ENCODE data around the gene TMEM156. TPM values are rescaled to one million over a fixed set of nuclear protein-coding genes. Genes with fewer than 3 reads are reported as not detected.

The TMEM156 gene
- total RNA-seq, 3 donors from 2014 or later, result 0.32 to 7.5 (median 1.0) TPM

DNA sequence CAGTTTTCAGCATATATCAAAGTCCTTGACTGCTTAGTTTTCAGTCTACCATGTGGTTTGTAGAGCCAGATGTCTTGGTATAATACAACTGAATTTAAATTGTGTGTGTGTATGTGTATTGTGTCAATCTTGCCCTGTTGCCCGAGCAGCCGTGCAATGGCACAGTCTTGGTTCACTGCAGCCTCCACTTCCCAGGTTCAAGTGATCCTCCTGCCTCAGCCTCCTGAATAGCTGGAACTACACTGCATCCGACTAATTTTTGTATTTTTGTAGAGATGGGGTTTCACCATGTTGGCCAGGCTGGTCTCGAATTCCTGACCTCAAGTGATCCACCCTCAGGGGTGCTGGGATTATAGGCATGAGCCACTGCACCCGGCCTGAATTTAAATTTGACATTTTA is 23.8 kb upstream of the TMEM156 start:
- intact Hi-C loops (cut with DNase I; ENCODE audit: low total_unique reads), result no loop called here
- no peaks in the 10 kb centered on the region for H3K4me1 ChIP-seq

GRCh38 chr4:39054497-39054896 is 22.3 kb upstream of the TMEM156 start:
- no peaks in the 10 kb centered on the region for H3K4me1 ChIP-seq
- no peaks in the 10 kb centered on the region for H3K9me3 ChIP-seq
- TF ChIP-seq POLR2A (IDR thresholded peaks at IDR 0.05), result no peak
- TF ChIP-seq, protein P1, sequence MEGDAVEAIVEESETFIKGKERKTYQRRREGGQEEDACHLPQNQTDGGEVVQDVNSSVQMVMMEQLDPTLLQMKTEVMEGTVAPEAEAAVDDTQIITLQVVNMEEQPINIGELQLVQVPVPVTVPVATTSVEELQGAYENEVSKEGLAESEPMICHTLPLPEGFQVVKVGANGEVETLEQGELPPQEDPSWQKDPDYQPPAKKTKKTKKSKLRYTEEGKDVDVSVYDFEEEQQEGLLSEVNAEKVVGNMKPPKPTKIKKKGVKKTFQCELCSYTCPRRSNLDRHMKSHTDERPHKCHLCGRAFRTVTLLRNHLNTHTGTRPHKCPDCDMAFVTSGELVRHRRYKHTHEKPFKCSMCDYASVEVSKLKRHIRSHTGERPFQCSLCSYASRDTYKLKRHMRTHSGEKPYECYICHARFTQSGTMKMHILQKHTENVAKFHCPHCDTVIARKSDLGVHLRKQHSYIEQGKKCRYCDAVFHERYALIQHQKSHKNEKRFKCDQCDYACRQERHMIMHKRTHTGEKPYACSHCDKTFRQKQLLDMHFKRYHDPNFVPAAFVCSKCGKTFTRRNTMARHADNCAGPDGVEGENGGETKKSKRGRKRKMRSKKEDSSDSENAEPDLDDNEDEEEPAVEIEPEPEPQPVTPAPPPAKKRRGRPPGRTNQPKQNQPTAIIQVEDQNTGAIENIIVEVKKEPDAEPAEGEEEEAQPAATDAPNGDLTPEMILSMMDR (IDR thresholded peaks at IDR 0.05), result no peak
- no peak for TF ChIP-seq POLR2AphosphoS5 (IDR thresholded peaks at IDR 0.05)
- H3K27ac ChIP-seq, result no peak overlapping the region
- no peaks in the 10 kb centered on the region for H3K27me3 ChIP-seq
- H3K36me3 ChIP-seq, result no peaks in the 10 kb centered on the region
- intact Hi-C loops (cut with DNase I; ENCODE audit: low total_unique reads), result no loop called here
- no peak overlapping the region for H3K4me3 ChIP-seq
- DNase-seq (ENCODE audit: low spot score in 2 of 2), result no peak

More for the DNA sequence above, 23.8 kb upstream of the TMEM156 start:
- no peak overlapping the region for H3K4me3 ChIP-seq
- no peaks in the 10 kb centered on the region for H3K36me3 ChIP-seq
- no peaks in the 10 kb centered on the region for H3K27me3 ChIP-seq
- no peaks in the 10 kb centered on the region for H3K9me3 ChIP-seq
- no peak overlapping the region for H3K27ac ChIP-seq
- no peak for DNase-seq (ENCODE audit: low spot score in 2 of 2)
- no peak for TF ChIP-seq POLR2AphosphoS5 (IDR thresholded peaks at IDR 0.05)
- TF ChIP-seq, protein P1 (IDR thresholded peaks at IDR 0.05), result no peak
- TF ChIP-seq POLR2A (IDR thresholded peaks at IDR 0.05), result no peak

- Histone ChIP-seq H3K27me3 (no peaks in the 10 kb centered on the region), H3K27ac (no peak overlapping the region), H3K4me3 (no peak overlapping the region), H3K36me3 (no peaks in the 10 kb centered on the region), H3K9me3 (no peaks in the 10 kb centered on the region), H3K4me1 (no peaks in the 10 kb centered on the region)
- no peak for DNase-seq (ENCODE audit: low spot score in 2 of 2)
- TF ChIP-seq, protein P1 (IDR thresholded peaks at IDR 0.05), result no peak
- TF ChIP-seq POLR2AphosphoS5 (IDR thresholded peaks at IDR 0.05) (no peak), POLR2A (IDR thresholded peaks at IDR 0.05) (no peak)
- intact Hi-C loops (cut with DNase I; ENCODE audit: low total_unique reads), result no loop called here
These were observed 21.8 kb upstream of the TMEM156 start for GRCh38 chr4:39053983-39054382.

- Histone ChIP-seq H3K27me3 (no peaks in the 10 kb centered on the region), H3K9me3 (no peaks in the 10 kb centered on the region), H3K27ac (no peak overlapping the region), H3K36me3 (no peaks in the 10 kb centered on the region), H3K4me3 (no peak overlapping the region), H3K4me1 (no peaks in the 10 kb centered on the region)
- TF ChIP-seq POLR2A (IDR thresholded peaks at IDR 0.05), result no peak
- TF ChIP-seq POLR2AphosphoS5 (IDR thresholded peaks at IDR 0.05), result no peak
- TF ChIP-seq, protein P1 (IDR thresholded peaks at IDR 0.05), result no peak
- intact Hi-C loops (cut with DNase I; ENCODE audit: low total_unique reads), result no loop called here
- no peak for DNase-seq (ENCODE audit: low spot score in 2 of 2)
These were observed 19.3 kb upstream of the TMEM156 start for GRCh38 chr4:39051492-39051891.

DNA sequence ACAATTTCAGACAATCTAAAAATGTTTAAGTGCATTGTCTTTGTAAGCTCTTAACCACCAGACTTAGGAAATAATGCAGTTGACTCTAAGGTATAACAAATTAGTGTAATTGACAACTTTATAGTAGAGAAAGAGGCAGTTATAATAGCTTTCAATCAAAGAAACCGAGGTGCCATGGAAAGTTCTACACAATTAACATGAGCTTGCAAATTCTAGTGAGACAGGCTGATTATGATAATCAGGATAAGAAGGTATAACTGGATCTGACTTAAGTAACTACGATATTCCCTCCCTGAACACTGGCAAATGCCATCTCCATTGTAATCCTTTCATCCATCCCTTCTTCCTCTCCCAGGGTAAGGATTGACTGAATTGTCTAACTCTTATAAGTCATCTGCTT is 18.4 kb upstream of the TMEM156 start:
- TF ChIP-seq POLR2A (IDR thresholded peaks at IDR 0.05) (no peak), POLR2AphosphoS5 (IDR thresholded peaks at IDR 0.05) (no peak)
- TF ChIP-seq, protein P1 (IDR thresholded peaks at IDR 0.05), result no peak
- no peaks in the 10 kb centered on the region for H3K9me3 ChIP-seq
- H3K4me3 ChIP-seq, result no peak overlapping the region
- H3K4me1 ChIP-seq, result no peaks in the 10 kb centered on the region
- H3K36me3 ChIP-seq, result no peaks in the 10 kb centered on the region
- no peak for DNase-seq (ENCODE audit: low spot score in 2 of 2)
- no peak overlapping the region for H3K27ac ChIP-seq
- intact Hi-C loops (cut with DNase I; ENCODE audit: low total_unique reads), result no loop called here
- no peaks in the 10 kb centered on the region for H3K27me3 ChIP-seq

Data from breast epithelium (tissue), 4 donors.